Effector CD4-positive, alpha-beta T cell (primary cell): ENCODE results near the gene XXYLT1.
"Not testable (repeated sequence)": the region's sequence is repeated elsewhere in the genome, so short reads cannot be mapped to it uniquely, and the experiment has no call there.

ENCODE experiments used
- DNase-seq: peaks from one replicate; pipeline ENCODE4 v3.0.0-alpha.2; 2020

Gene XXYLT1

DNA sequence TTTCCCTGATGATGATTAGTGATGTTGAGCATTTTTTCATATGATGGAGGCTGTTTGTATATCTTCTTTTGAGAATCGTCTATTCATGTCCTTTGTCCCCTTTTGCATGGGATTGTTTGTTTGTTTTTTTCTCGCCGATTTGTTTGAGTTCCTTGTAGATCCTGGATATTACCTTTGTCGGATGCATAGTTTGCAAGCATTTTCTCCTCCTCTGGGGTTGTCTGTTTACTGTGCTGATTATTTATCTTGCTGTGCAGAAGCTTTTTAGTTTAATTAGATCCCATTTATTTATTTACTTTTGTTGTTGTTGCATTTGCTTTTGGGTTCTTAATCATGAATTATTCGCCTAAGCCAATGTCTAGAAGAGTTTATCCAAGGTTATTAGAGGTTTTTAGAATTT, 232.8 kb downstream of the XXYLT1 start:
- no peak for DNase-seq

- DNase-seq = not testable (repeated sequence)
These were observed 233.4 kb downstream of the XXYLT1 start for GRCh38 chr3:195037586-195037985.

DNA sequence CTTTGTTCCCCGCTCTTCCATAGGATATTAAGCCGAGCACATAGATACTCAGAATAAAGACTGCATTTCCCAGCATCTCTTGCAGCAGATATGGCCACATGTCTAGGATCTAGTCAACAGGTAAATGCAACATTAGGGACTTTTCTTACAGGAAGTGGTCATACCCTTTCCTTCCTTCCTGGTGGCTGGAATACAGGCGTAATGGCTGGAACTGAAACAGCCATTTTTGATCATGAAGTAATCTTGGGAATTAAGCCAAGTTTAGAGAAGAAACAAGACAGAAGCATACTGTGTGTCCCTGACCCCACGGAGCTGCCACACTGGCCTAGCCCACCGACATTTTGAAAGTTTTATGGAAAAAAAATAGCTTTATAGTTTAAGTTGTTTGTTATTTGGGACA, 234.0 kb downstream of the XXYLT1 start:
- no peak for DNase-seq

- DNase-seq = no peak
These were observed 234.4 kb downstream of the XXYLT1 start for GRCh38 chr3:195036574-195036973.

DNA sequence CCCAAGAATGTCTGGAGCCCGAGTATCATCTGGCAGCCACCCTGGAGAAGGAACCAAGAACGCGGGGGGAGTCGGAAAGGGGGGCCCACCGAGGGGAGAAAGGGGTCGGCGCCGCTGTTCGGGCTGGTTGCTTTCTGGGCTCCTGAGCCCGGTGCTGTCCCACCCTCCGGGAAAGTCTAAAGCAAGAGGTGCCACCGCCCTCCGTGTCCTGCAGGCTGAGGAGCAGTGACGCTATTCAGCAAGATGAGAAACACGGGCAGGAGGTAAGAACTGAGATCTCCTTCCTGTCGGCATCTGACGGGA, 234.8 kb downstream of the XXYLT1 start:
- DNase-seq = no peak

- DNase-seq = no peak
These were observed 235.4 kb downstream of the XXYLT1 start for GRCh38 chr3:195035345-195036202.

GRCh38 chr3:195034541-195034940, 236.4 kb downstream of the XXYLT1 start:
- no peak for DNase-seq

DNA sequence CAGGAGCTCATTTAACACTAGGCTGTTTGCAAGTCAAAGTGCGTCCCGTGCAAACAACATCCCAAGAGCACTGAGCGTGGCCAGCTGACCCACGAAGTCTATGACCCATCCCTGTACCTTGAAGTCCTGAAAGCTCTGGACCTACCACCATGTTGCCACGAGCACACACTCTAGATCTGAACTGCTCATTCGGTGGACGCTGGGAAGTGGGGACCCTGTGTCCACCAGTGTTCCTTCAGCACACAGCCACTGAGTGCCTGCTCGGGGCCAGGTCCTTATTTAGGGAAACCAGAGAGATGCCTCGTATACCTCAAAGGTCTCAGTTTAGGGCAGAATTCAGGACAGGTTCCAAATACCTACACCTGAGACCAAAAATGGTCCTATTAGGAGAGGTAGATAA, 236.9 kb downstream of the XXYLT1 start:
- DNase-seq = no peak

- DNase-seq = no peak
These were observed 237.3 kb downstream of the XXYLT1 start for GRCh38 chr3:195033531-195034091.

- DNase-seq = no peak
These were observed 238.0 kb downstream of the XXYLT1 start for GRCh38 chr3:195032955-195033354.

GRCh38 chr3:195032106-195032759, 238.7 kb downstream of the XXYLT1 start:
- no peak for DNase-seq

DNA sequence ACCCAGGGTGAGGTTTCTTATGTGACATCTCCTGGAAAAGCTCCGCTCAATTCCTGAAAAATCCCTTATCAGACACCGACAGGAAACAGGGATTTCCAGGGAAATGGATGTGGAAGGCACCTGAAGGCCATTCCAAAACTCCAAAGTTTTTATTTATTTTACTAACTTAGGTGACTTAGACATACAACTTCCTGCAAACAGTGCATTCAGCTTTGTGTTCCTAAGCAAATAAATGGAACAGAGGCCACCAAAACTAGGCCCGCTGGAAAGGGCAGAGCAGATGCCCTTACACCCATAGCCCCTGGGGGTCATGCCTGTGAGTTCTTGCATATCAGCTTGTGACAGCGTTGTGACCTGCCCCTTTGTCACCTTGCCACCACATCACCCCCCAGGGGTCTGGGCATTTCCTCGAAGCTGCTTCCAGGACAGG, 239.4 kb downstream of the XXYLT1 start:
- DNase-seq = no peak

GRCh38 chr3:195030791-195031321, 240.1 kb downstream of the XXYLT1 start:
- no peak for DNase-seq

GRCh38 chr3:195028877-195029606, 241.9 kb downstream of the XXYLT1 start:
- no peak for DNase-seq

GRCh38 chr3:195025884-195026200, 245.1 kb downstream of the XXYLT1 start:
- no peak for DNase-seq

DNA sequence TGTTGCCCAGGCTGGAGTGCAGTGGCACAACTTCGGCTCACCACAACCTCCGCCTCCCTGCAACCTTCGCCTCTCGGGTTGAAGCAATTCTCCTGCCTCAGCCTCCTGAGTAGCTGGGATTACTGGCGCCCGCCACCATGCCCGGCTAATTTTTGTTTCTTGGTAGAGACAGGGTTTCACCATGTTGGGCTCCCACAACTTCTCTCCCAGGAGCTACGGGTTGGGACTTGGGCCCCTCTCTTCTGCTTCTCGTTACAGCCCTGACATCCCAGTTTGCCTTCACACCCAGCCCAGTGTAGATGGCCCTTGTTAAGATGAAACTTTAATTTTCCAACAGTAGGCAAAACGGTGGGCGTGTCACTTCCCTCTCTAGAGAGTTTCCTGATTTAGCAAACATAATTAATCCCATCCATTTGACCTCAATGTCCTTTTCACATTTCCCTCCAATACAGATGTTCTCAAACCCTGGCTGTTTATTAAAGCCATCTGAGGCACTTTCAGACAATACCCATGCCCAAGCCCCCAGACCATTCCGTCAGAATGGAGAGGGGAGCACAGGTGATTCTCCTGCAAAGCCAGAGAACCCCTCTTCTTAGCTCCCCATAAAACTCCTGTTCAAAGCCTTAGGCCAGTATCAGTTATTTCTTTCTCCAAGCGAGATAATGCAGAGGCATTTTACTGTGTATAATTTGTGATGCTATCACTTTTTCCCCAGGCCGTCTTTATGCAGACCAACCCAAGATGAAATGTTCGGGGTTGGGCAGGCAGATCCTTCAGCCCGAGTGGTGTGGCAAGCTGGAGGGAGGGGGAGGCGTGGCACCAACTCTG, 245.7 kb downstream of the XXYLT1 start:
- DNase-seq = no peak

- DNase-seq = no peak
These were observed 247.0 kb downstream of the XXYLT1 start for GRCh38 chr3:195023989-195024388.

DNA sequence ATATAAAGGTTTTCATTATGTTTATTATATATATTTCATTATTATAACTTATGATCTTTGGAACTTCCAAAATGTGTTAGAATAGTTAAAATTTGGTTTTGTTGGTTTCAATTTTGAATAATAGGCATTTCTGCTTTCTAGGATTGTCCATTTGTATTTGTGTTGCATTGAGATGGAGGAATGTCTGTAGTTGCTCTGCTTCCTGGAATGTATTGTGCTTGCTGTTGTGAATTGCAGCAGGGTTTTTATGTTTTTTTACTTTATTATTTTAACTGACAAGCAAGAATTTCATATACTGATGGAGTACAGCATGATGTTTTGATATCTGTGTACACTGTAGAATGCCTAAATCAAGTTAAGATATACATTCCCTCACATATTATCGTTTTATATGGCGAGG, 247.4 kb downstream of the XXYLT1 start:
- DNase-seq = no peak

DNA sequence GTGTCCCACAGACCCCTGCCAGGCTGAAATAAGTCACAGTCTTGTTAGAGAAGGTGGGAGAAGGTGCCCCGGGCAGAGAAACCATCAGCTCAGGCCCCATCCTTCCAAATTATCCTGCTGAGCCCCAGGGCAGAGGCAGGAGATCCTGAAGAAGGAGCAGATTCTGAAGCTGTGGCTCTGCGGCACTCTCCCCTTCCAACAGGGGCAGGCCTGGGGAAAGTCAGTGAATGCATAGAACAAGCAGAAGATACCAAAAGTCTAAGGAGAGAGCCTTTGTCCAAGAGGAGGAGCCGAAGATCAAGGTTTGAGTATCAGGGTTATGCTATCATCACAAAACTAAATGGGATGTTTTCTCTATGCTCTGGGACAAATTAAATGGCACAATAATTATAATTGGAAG, 249.3 kb downstream of the XXYLT1 start:
- no peak for DNase-seq

- no peak for DNase-seq
These were observed 250.0 kb downstream of the XXYLT1 start for GRCh38 chr3:195020921-195021320.

GRCh38 chr3:195020185-195020584, 250.8 kb downstream of the XXYLT1 start:
- DNase-seq = no peak

GRCh38 chr3:195019335-195019734, 251.6 kb downstream of the XXYLT1 start:
- no peak for DNase-seq
